C1 segment of cervical spinal cord (tissue), 14 donors: ENCODE results near the gene ENTPD3.
"Not testable (repeated sequence)": the region's sequence is repeated elsewhere in the genome, so short reads cannot be mapped to it uniquely, and the experiment has no call there.

ENCODE experiments used
- DNase-seq, 14 donors: peaks; one replicate each; lab custom pipeline; 2025; lab: John Stamatoyannopoulos, UW

ENTPD3 gene

DNA sequence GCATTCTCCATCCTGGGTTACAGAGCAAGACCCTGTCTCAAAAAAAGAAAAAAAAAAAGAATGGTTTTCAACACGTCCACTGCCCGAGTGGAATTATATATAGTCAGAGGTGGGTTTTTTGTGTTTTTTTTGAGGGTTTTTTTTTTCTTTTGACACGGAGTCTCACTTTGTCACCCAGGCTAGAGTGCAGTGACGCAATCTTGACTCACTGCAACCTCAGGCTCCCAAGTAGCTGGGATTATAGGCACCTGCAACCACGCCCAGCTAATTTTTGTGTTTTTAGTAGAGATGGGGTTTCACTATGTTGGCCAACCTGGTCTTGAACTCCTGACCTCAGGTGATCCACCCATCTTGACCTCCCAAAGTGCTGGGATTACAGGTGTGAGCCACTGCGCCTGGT lies 73.5 kb downstream of the ENTPD3 start:
- not testable (repeated sequence) for DNase-seq

DNA sequence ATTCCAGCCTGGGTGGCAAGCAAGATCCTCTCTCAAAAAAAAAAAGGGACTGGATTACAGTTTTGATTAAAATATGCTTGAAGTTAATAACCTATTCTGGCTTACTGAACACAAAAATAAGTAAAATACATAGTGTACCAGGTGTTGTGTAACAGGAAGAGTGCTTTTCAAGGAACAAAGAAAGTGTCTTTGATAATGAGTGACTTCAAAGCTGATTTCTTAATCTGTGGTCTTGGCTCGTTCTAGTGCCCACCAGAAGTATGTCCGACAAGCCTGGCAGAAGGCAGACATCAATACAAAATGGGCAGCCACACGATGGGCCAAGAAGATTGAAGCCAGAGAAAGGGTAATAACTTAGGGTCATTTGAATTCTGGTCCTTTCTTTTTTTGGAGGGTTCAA lies 74.2 kb downstream of the ENTPD3 start:
- DNase-seq: no peak

DNA sequence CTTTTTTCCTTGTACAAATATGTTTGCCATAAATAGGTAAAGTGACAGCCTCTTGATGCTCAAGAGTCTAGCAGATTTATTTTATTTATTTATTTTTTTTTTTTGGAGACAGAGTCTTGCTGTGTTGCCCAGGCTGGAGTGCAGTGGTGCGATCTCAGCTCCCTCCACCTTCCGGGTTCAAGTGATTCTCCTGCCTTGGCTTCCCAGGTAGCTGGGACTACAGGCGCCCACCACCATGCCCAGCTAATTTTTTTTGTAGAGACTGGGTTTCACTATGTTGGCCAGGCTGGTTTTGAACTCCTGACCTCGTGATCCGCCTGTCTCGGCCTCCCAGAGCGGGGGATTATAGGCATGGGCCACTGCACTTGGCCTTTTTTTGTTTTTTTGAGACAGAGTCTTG lies 75.9 kb downstream of the ENTPD3 start:
- DNase-seq: not testable (repeated sequence)

DNA sequence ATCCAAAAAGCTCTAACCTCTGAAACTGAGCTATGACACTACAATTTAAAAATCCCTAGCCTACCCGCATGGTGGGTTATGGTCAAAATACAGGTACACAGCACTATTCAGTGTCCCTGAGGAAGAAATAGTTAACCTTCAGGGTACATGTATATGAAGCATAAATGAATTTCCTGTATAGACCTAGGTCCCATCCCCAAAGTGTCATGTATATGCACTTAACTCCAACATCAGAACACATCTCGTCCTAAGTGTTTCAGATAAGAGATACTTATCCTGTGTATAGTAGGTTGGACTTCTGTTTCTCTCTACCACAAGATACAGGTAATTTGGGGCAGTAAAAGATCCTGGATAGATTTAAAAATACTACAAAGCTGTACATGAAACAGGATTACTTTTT lies 76.6 kb downstream of the ENTPD3 start:
- no peak for DNase-seq

DNA sequence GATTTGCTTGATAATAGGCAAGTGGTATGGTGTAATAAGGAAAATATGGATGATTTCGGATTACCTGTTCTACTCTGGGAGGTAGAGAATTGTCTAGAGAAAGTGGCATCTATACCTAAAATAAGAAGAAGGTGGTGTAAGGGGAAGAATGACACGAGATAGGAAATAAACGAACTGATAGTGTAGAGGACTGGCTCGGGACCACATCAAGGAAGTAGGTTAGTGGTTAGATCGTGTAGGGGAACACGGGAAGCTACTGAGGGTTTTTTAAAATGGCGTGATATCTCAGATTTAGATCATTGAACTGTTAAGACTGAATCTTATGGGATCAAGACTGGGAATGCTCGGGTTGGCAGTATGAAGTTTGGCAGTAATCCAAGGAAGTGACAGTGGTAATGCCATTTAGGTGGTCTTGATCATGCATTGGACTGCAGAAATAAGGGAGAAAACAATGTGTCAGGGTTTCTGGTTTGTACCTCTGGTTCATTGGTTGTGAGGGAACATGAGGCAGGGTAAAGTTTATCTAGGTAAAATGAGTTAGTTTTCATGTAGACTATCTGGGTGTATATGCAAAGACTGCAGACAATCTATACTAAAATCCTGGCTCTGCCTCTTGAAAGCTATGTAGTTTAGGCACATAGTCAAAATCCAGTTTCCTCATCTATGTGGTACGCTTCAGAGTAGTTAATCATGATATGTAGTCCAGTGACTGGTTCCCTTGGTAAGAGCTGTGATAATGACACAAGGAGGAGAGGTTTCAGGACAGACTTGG lies 77.5 kb downstream of the ENTPD3 start:
- DNase-seq: no peak

DNA sequence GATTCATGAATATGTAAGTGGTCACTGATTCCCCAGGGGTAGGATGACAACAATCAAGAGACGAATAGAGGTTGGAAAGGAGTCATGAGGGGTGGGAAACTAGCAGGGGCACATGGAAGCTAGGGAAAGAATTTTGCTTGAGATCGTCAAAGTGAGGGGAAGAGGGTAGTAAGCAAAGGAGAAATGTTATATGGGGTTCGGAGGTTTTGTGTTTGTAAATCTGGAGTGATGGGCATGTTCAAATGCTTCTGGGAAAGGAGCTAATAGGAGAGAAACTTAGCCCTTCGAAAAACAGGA lies 78.1 kb downstream of the ENTPD3 start:
- no peak for DNase-seq

DNA sequence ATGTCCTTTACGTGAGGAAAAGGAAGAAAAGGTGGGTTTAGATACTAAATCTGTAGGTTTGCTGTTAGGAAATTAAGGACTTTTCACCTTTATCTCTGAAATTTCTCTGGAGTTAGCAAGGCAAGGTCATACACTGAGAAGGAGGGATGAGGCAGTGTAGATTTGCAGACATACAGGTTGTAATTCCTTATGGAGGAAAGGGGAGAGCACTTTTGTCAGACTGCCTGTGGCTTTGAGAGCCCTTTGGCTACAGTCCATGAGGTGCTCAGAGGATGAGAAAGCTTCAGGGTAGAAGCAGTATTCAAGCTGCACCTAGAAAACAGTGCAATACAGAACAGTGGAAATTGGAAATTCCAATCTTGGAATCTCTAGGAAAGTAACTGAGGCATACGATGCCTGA lies 78.5 kb downstream of the ENTPD3 start:
- DNase-seq: no peak

DNA sequence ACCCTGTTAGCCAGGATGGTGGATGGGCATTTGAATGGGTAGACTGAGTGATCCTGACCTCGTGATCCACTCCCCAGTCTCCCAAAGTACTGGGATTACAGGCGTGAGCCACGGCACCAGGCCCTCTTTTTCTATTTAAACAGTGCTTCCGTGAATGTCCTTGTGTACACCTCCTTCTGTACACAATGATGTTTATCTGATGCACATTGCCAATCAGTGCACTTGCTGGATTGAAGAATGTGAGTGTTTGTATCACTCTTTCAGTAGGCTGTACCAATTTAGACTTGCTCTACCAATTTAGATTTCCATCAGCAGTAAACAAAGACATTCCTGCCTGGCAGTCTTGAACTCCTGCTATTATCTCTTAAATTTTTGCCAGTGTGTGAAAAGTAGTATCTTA lies 81.0 kb downstream of the ENTPD3 start:
- no peak for DNase-seq

DNA sequence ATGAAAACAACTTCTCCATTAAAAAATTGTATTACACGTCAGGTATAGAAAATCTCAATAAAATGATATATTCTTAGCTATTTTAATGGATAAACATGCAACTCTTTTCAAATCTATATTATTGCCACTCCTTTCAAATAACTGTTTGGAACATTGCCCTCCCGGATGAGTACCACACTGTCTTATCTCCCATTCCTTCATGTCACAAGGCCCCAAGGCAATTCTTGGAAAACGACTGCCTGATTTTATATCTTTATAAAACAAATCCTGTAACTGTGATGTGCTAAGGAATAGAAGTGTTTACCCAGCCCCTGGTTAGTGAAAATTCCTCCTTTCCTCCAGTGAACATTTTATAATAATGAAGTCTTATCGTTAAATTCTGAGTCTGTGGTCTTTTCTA lies 83.7 kb downstream of the ENTPD3 start:
- DNase-seq: no peak

DNA sequence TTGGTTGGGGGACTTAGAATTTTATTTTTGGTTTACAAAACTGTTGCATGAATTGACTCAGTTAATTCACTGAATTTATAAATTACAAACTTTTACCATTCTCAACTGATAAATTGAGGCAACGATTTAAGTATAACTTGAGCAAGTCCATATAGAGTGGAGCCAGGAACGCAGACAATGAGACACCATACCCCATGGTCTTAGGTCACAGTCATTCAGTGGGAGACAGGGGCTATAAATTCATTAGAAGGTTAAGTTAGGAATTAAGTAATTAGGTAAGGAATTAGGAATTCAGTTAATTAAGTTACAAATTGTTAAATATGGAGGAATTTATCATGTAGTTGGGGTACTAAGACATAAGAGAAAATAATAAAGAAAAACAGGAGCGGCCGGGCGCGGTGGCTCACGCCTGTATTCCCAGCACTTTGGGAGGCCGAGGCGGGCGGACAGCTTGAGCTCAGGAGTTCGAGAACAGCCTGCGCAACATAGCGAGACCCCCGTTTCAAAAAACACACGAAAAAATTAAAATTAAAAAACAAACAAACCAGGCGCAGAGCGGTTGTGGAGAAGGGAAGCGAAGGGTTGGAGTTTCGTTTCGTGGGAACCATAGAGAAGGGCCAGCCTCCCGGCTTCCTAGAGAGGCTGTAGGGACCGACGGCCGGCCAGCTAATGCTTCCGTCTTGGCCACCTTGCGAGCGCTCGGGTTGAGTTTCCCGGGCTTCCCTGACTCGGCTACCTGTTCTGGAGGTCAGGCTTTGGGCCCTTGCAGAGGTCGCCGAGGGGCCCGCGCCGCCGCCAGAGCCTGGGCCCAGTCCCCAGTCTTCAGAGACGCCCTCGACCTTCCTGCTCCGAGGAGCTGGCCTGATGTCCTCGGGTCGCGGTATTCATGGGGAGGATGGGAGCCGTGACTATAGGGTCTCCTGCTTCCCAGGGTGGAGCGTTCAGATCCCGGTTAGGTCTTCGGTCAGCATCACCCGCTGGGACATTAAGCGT lies 89.8 kb downstream of the ENTPD3 start, which contains the start of gene ZNF619:
TSS of gene ZNF619 (plus strand) at position 645 of the 993 bp plus-strand sequence. CDS start 858 bp downstream, outside the sequence.
- peak in 13 of 14 donors; percentile 17 to 74 (median 46) for DNase-seq

DNA sequence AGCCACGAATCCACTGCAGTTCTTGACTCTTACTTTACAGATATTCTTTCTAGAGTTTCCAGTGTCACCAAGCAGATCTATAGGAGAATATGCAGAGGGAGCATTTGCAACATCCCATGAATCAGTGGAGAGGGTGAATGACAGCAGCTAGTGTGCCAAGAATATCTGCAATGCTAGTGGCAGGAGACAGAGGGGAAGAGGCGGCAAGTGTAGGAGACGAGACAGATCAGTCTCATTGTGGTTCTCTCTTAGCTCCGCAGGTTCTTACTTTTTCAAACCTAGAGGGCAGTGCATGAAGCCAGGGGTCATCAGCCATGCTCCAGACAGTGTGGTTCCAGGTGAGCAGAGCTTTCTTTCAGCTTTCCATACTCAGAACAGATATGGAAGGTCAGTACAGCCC lies 90.7 kb downstream of the ENTPD3 start:
- DNase-seq: peak in 1 of 14 donors; percentile 23
